IPS DF 4.7 (cell line): ENCODE measurements around the gene UGT2A1.

Experiments
- DNase-seq: peaks from one replicate; pipeline ENCODE4 v3.0.0-alpha.2; 2013; ENCODE audit warnings: low spot score; ENCODE audit errors: extremely low read depth

UGT2A1 gene

GRCh38 chr4:69591364-69591763, 61.7 kb downstream of the UGT2A1 start:
- no peak for DNase-seq

GRCh38 chr4:69589884-69590283, 63.2 kb downstream of the UGT2A1 start:
- DNase-seq = no peak

- DNase-seq = no peak
These were observed 68.9 kb downstream of the UGT2A1 start for GRCh38 chr4:69584135-69584534.

- DNase-seq = no peak
These were observed 69.5 kb downstream of the UGT2A1 start for GRCh38 chr4:69583543-69583942.

GRCh38 chr4:69577245-69577644, 75.8 kb downstream of the UGT2A1 start:
- no peak for DNase-seq

GRCh38 chr4:69576251-69576877, 76.7 kb downstream of the UGT2A1 start:
- no peak for DNase-seq

GRCh38 chr4:69568787-69569186, 84.3 kb downstream of the UGT2A1 start:
- DNase-seq = no peak

- no peak for DNase-seq
These were observed 89.6 kb downstream of the UGT2A1 start for GRCh38 chr4:69563424-69563823.

GRCh38 chr4:69549651-69550050, 103.4 kb downstream of the UGT2A1 start:
- DNase-seq = no peak

GRCh38 chr4:69546134-69546765, 106.8 kb downstream of the UGT2A1 start:
- no peak for DNase-seq
